OCI-LY7 (cell line): ENCODE data around the gene ZCCHC14. TPM values are rescaled to one million over a fixed set of nuclear protein-coding genes. Genes with fewer than 3 reads are reported as not detected.
"Not testable (repeated sequence)": the region's sequence is repeated elsewhere in the genome, so short reads cannot be mapped to it uniquely, and the experiment has no call there.

ENCODE experiments used
- BruUV-seq: library from RNA; stranded (reverse); fragments of 400-500 nt; replicated peaks from 2 replicates; lab custom pipeline; 2021; lab: Mats Ljungman, UMichigan
- CTCF ChIA-PET: fragments of 300-600 bp; sonication (Branson Sonifier 250); formaldehyde crosslinking; loops from one replicate; lab custom pipeline; 2022; ENCODE audit warnings: antibody characterized with exemption; ENCODE audit not compliant: unreplicated experiment; lab: Charles Lee
- POLR2A ChIA-PET: fragments of 300-600 bp; sonication (Branson Sonifier 250); formaldehyde crosslinking; loops from one replicate; lab custom pipeline; 2022; ENCODE audit warnings: antibody characterized with exemption; lab: Charles Lee
- DNase-seq: peaks from one replicate; pipeline ENCODE4 v3.0.0-alpha.2; 2015; ENCODE audit warnings: low spot score
- H2AFZ ChIP-seq: fragments of 200-600 bp; sonication (generic), shearing (Covaris generic); 2 replicates; pipeline ENCODE4 v1.6.1; 2014; ENCODE audit warnings: mild to moderate bottlenecking, antibody characterized with exemption, low read length, moderate library complexity
- H3K27ac ChIP-seq: fragments of 200-600 bp; sonication (generic); 2 replicates; pipeline ENCODE4 v1.5.1; 2014; ENCODE audit warnings: mixed run types, low read depth, mild to moderate bottlenecking, moderate library complexity, low read length, inconsistent platforms; ENCODE audit not compliant: poor library complexity, severe bottlenecking
- H3K36me3 ChIP-seq: fragments of 200-600 bp; sonication (generic); 2 replicates; pipeline ENCODE4 v1.6.1; 2014; ENCODE audit warnings: mild to moderate bottlenecking, antibody characterized with exemption, low read length, moderate library complexity, mixed read lengths; ENCODE audit not compliant: insufficient read depth
- H3K4me1 ChIP-seq: fragments of 200-600 bp; sonication (generic); 2 replicates; pipeline ENCODE4 v1.5.1; 2014; ENCODE audit warnings: mild to moderate bottlenecking, low read length; ENCODE audit not compliant: insufficient read depth, poor library complexity, severe bottlenecking
- H3K4me2 ChIP-seq: fragments of 200-600 bp; sonication (generic); 2 replicates; pipeline ENCODE4 v1.6.1; 2014; ENCODE audit warnings: mild to moderate bottlenecking, low read length
- H3K4me3 ChIP-seq: fragments of 200-600 bp; sonication (generic); 2 replicates; pipeline ENCODE4 v1.5.1; 2014; ENCODE audit warnings: mild to moderate bottlenecking, low read depth, low read length; ENCODE audit not compliant: poor library complexity, severe bottlenecking
- H3K79me2 ChIP-seq: fragments of 200-600 bp; sonication (generic); 2 replicates; pipeline ENCODE4 v1.6.1; 2016; ENCODE audit warnings: low read depth, mild to moderate bottlenecking, low read length, moderate library complexity, mixed read lengths; ENCODE audit not compliant: insufficient read depth
- H3K9me2 ChIP-seq: fragments of 200-600 bp; sonication (generic); 2 replicates; pipeline ENCODE4 v1.6.1; 2016; ENCODE audit warnings: mild to moderate bottlenecking, low read length, mixed read lengths; ENCODE audit not compliant: insufficient read depth
- H3K9me3 ChIP-seq: fragments of 200-600 bp; sonication (generic); 2 replicates; pipeline ENCODE4 v1.6.1; 2014; ENCODE audit warnings: mild to moderate bottlenecking, mixed run types, low read length, mixed read lengths
- H4K20me1 ChIP-seq: fragments of 200-600 bp; sonication (generic); 2 replicates; pipeline ENCODE4 v1.6.1; 2014; ENCODE audit warnings: mild to moderate bottlenecking, antibody characterized with exemption, low read length, moderate library complexity, mixed read lengths; ENCODE audit not compliant: insufficient read depth
- CTCF ChIP-seq: fragments of 200-600 bp; sonication (generic); conservative IDR thresholded peaks from 2 replicates; pipeline ENCODE4 v1.5.1; 2014; ENCODE audit warnings: mild to moderate bottlenecking, antibody characterized with exemption, low read length, moderate library complexity, mixed read lengths
- EZH2phosphoT487 ChIP-seq: fragments of 200-600 bp; sonication (generic); IDR thresholded peaks from 2 replicates; pipeline ENCODE4 v1.6.1; 2018; ENCODE audit warnings: low read depth, borderline replicate concordance, mild to moderate bottlenecking, mixed run types, antibody characterized with exemption, low read length, moderate library complexity, mixed read lengths
- intact Hi-C: fragments of 100-400 bp; cut with micrococcal nuclease; formaldehyde crosslinking; loops from one replicate; pipeline ENCODE4 v1.10.0; 2022; ENCODE audit not compliant: unreplicated experiment
- total RNA-seq, 2 experiments: library from RNA; depleted of rRNA in 1 of 2; stranded (reverse); fragments of >200 nt in 1 of 2; shearing (Covaris generic) in 1 of 2; gene quantifications; 2 replicates each; pipeline ENCODE4 v1.2.3, GENCODE V29; 2014 to 2022

Gene ZCCHC14
- total RNA-seq, 2 experiments from 2014 or later: 8.5 to 17.1 TPM

DNA sequence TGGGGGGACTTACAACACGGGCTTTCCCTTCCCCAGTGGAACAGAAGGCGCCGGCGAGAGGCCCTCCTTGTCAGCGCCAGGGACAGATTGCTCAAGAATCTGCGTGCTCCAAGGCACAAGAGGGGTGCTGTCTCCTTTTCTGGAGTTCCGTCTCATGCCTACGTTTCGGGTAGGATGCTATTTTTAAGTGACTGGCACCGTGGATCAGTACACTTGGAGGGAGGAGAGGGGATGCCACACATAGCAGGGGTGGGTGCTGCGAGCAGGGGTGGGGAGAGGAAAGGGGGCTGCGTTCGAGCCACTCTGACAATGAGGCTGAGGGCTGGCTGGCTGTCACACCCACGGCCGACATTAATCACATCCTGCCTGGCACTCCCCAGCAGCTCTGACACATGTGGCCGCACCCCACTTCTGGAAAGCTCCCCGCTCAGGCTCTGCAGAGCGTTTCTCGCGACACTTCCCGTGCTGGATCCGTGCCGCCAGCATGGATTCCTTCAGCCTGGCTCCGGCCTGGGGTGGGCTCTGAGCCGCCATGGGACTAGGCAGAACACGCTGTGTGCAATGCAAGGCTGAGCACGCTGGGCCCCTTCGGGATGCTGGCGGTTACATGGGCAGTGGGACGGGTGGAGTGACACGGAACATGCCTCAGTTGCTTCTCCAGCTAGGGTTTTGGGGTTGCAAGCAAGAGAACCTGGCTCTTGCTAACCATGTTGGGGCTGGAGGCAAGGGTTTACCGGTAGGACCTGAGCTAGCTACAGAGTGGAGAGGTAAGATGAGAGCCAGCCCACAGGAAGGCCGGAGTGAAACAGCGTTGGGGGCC is 25.0 kb upstream of the ZCCHC14 start:
- H4K20me1 ChIP-seq, H3K4me1 ChIP-seq, H2AFZ ChIP-seq, H3K79me2 ChIP-seq, intact Hi-C loops, H3K4me3 ChIP-seq, H3K4me2 ChIP-seq, BruUV-seq, H3K9me2 ChIP-seq, H3K9me3 ChIP-seq, POLR2A ChIA-PET, DNase-seq, H3K36me3 ChIP-seq, H3K27ac ChIP-seq, CTCF ChIA-PET: not testable (repeated sequence)

GRCh38 chr16:87516361-87516760 is 23.5 kb upstream of the ZCCHC14 start:
- Histone ChIP-seq H3K4me1 (no peaks in the 10 kb centered on the region), H3K9me2 (no peaks in the 10 kb centered on the region), H3K27ac (no peak overlapping the region), H2AFZ (no peak overlapping the region), H3K79me2 (no peaks in the 10 kb centered on the region), H3K4me3 (no peak overlapping the region), H4K20me1 (no peaks in the 10 kb centered on the region), H3K36me3 (no peaks in the 10 kb centered on the region), H3K4me2 (no peak overlapping the region), H3K9me3 (no peaks in the 10 kb centered on the region)
- BruUV-seq: no TSS peak
- POLR2A ChIA-PET: no interaction called here
- CTCF ChIA-PET: no interaction called here
- TF ChIP-seq EZH2phosphoT487 (no peak), CTCF (no peak)
- intact Hi-C loops: no loop called here
- DNase-seq: no peak

- H3K4me1 ChIP-seq: no peaks in the 10 kb centered on the region
- no peak overlapping the region for H3K4me3 ChIP-seq
- H2AFZ ChIP-seq: no peak overlapping the region
- no TSS peak for BruUV-seq
- intact Hi-C loops: no loop called here
- no peaks in the 10 kb centered on the region for H3K9me2 ChIP-seq
- H3K27ac ChIP-seq: no peak overlapping the region
- H3K4me2 ChIP-seq: no peak overlapping the region
- no peak for DNase-seq
- TF ChIP-seq CTCF (no peak), EZH2phosphoT487 (no peak)
- H3K36me3 ChIP-seq: no peaks in the 10 kb centered on the region
- ChIA-PET POLR2A (interaction anchor here (1.2 kb wide), 1 partner anchor 14 kb away, joined by 8 read pairs; no protein-coding TSS in a partner anchor), CTCF (no interaction called here)
- no peaks in the 10 kb centered on the region for H3K79me2 ChIP-seq
- H4K20me1 ChIP-seq: no peaks in the 10 kb centered on the region
- no peaks in the 10 kb centered on the region for H3K9me3 ChIP-seq
Observed at GRCh38 chr16:87515475-87516330, 22.9 kb upstream of the ZCCHC14 start.

DNA sequence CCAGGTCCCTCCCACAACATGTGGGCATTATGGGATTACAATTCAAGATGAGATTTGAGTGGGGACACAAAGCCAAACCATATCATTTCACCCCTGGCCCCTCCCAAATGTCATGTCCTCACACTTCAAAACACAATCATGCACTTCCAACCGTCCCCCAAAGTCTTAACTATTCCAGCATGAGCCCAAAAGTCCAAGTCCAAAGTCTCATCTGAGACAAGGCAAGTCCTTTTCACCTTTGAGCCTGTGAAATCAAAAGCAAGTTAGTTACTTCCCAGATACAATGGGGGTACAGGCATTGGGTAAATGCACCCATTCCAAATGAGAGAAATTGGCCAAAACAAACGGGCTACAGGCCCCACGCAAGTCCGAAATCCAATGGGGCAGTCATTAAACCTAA is 17.0 kb upstream of the ZCCHC14 start:
- H3K9me2 ChIP-seq, H3K27ac ChIP-seq, H2AFZ ChIP-seq, H3K4me1 ChIP-seq, H3K4me3 ChIP-seq, H4K20me1 ChIP-seq, POLR2A ChIA-PET, H3K79me2 ChIP-seq, DNase-seq, H3K36me3 ChIP-seq, H3K4me2 ChIP-seq, intact Hi-C loops, BruUV-seq, H3K9me3 ChIP-seq, CTCF ChIA-PET: not testable (repeated sequence)
